Chondrocyte (in vitro differentiated cells): ENCODE data around the gene NMNAT1. TPM values are rescaled to one million over a fixed set of nuclear protein-coding genes. Genes with fewer than 3 reads are reported as not detected.

Experiments
- DNase-seq: peaks from one replicate; pipeline ENCODE4 v3.0.0; 2021; ENCODE audit warnings: mixed read lengths, low spot score
- H3K27ac Mint-ChIP-seq: one replicate; pipeline ENCODE4 v1.8.0; 2021; ENCODE audit warnings: mild to moderate bottlenecking, moderate library complexity, mixed read lengths; ENCODE audit not compliant: unreplicated experiment
- H3K27me3 Mint-ChIP-seq: 2 replicates; pipeline ENCODE4 v1.8.0; 2021; ENCODE audit warnings: low read depth, mixed read lengths
- H3K36me3 Mint-ChIP-seq: 2 replicates; pipeline ENCODE4 v1.8.0; 2021; ENCODE audit warnings: low read depth, mixed read lengths
- H3K4me1 Mint-ChIP-seq: 2 replicates; pipeline ENCODE4 v1.8.0; 2021; ENCODE audit warnings: low read depth, mild to moderate bottlenecking, mixed read lengths
- H3K4me3 Mint-ChIP-seq: one replicate; pipeline ENCODE4 v1.8.0; 2021; ENCODE audit warnings: mild to moderate bottlenecking, moderate library complexity, mixed read lengths; ENCODE audit not compliant: unreplicated experiment
- H3K9me3 Mint-ChIP-seq: 2 replicates; pipeline ENCODE4 v1.8.0; 2021; ENCODE audit warnings: low read depth, mixed read lengths
- CTCF ChIP-seq: fragments of 200-600 bp; sonication (generic); IDR thresholded peaks from 2 replicates; pipeline ENCODE4 v1.5.0; 2021; ENCODE audit warnings: antibody characterized with exemption, mild to moderate bottlenecking, moderate library complexity
- total RNA-seq: library from RNA; stranded (reverse); gene quantifications from 3 replicates; pipeline ENCODE4 v1.2.1, GENCODE V29; 2021

Gene NMNAT1
- total RNA-seq, 1 donor from 2014 or later, result 13.8 TPM

DNA sequence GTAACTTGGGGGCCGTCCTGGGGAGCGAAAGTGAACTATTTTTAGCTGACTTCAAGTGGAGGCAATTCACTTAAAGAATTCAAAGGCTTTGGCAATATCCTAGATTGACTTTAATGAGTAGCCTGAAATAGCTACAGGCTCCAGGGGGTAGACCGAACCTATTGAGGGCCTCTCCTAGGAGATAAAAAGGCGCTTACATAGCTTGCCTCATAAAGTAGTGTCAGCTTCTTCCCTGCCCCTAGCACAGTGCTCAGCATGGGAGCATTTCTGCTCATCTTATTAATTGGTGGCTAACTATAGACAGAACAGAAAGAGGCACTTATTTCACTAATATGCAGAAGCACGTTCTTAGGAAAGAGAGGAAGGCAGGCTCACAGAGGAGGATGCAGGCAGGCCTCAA lies 20.9 kb upstream of the NMNAT1 start:
- Mint-ChIP-seq H3K4me1 (no peaks in the 10 kb centered on the region), H3K27ac (no peak overlapping the region), H3K9me3 (peaks cover 2% of the 10 kb centered on the region), H3K27me3 (no peaks in the 10 kb centered on the region), H3K4me3 (no peak overlapping the region), H3K36me3 (no peaks in the 10 kb centered on the region)
- no peak for TF ChIP-seq CTCF
- no peak for DNase-seq

DNA sequence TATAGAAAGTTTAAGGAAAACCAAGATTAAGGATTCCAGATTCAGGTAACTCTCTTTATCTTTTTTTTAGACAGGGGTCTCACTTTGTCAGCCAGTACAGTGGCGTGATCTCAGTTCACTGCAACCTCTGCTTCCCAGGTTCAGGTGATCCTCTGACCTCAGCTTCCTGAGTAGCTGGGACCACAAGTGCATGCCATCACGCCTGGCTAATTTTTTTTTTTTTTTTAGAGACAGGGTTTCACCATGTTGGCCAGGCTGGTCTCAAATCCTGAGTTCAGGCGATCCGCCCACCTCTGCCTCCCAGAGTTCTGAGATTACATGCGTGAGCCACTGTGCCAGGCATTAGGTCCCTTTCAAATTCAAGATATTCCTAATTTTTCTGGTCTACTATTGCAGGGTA lies 16.0 kb upstream of the NMNAT1 start:
- no peak for DNase-seq
- Mint-ChIP-seq H3K9me3 (no peaks in the 10 kb centered on the region), H3K27ac (no peak overlapping the region), H3K4me1 (no peaks in the 10 kb centered on the region), H3K27me3 (no peaks in the 10 kb centered on the region), H3K4me3 (no peak overlapping the region), H3K36me3 (peaks cover 4% of the 10 kb centered on the region)
- no peak for TF ChIP-seq CTCF

GRCh38 chr1:9929431-9930385 lies 13.6 kb upstream of the NMNAT1 start:
- no peak overlapping the region for H3K27ac Mint-ChIP-seq
- no peaks in the 10 kb centered on the region for H3K27me3 Mint-ChIP-seq
- peak; percentile 12 for DNase-seq
- H3K9me3 Mint-ChIP-seq, result no peaks in the 10 kb centered on the region
- no peak for TF ChIP-seq CTCF
- H3K4me3 Mint-ChIP-seq, result no peak overlapping the region
- H3K36me3 Mint-ChIP-seq, result peaks cover 10% of the 10 kb centered on the region
- no peaks in the 10 kb centered on the region for H3K4me1 Mint-ChIP-seq

- DNase-seq, result peak; percentile 32
- peaks cover 25% of the 10 kb centered on the region for H3K4me1 Mint-ChIP-seq
- peak overlapping the region; percentile 99 for H3K4me3 Mint-ChIP-seq
- H3K27ac Mint-ChIP-seq, result peak overlapping the region; percentile 98
- H3K27me3 Mint-ChIP-seq, result no peaks in the 10 kb centered on the region
- no peaks in the 10 kb centered on the region for H3K9me3 Mint-ChIP-seq
- peak; percentile 86 for TF ChIP-seq CTCF
- H3K36me3 Mint-ChIP-seq, result peaks cover 6% of the 10 kb centered on the region
Observed at GRCh38 chr1:9942399-9942938, 806 bp upstream of the NMNAT1 start.

DNA sequence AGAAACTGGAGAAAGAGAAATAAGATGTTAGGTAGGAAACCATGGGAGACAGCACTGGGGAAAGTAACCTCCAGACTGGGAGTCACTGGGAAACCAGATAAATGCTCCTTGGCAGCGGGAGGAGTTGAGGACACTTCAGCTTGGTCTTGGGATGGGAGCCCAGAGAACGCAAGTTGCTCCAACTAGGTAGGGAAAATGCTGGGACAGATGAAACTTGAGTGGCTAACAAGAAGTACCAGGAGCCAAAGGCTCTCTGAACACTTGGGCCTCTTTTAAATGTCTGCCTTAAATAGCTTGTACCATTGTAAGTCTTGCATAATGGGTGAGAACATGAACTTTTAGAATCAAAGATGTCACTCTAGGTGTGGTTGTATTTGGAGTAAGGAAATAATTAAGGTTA lies 3.0 kb downstream of the NMNAT1 start:
- H3K9me3 Mint-ChIP-seq, result no peaks in the 10 kb centered on the region
- H3K27me3 Mint-ChIP-seq, result no peaks in the 10 kb centered on the region
- no peak overlapping the region for H3K4me3 Mint-ChIP-seq
- peaks cover 26% of the 10 kb centered on the region for H3K4me1 Mint-ChIP-seq
- peaks cover 3% of the 10 kb centered on the region for H3K36me3 Mint-ChIP-seq
- H3K27ac Mint-ChIP-seq, result peak overlapping the region; percentile 3
- TF ChIP-seq CTCF, result no peak
- no peak for DNase-seq
